ENCODE data around the gene AQP3. TPM values are rescaled to one million over a fixed set of nuclear protein-coding genes. Genes with fewer than 3 reads are reported as not detected.
"Not testable (repeated sequence)": the region's sequence is repeated elsewhere in the genome, so short reads cannot be mapped to it uniquely, and the experiment has no call there.

Gene AQP3
- total RNA-seq, 2 experiments from 2014 or later: 2.3 to 2.9 TPM

GRCh38 chr9:33418090-33418489 is 29.3 kb downstream of the AQP3 start:
- no peaks in the 10 kb centered on the region for H3K36me3 Mint-ChIP-seq
- DNase-seq: no peak
- peaks cover 36% of the 10 kb centered on the region for H3K4me1 Mint-ChIP-seq
- H3K27ac Mint-ChIP-seq: no peak overlapping the region
- H3K9me3 Mint-ChIP-seq: no peaks in the 10 kb centered on the region
- H3K4me3 Mint-ChIP-seq: no peak overlapping the region
- H3K27me3 Mint-ChIP-seq: no peaks in the 10 kb centered on the region

- Mint-ChIP-seq H3K36me3 (no peaks in the 10 kb centered on the region), H3K27ac (peak overlapping the region; percentile 59), H3K4me1 (peaks cover 36% of the 10 kb centered on the region), H3K9me3 (no peaks in the 10 kb centered on the region), H3K27me3 (no peaks in the 10 kb centered on the region), H3K4me3 (no peak overlapping the region)
- peak; percentile 10 for DNase-seq
Measured at GRCh38 chr9:33416996-33417395, 30.4 kb downstream of the AQP3 start.

- H3K4me3 Mint-ChIP-seq: peak overlapping the region; percentile 51
- no peaks in the 10 kb centered on the region for H3K36me3 Mint-ChIP-seq
- peaks cover 36% of the 10 kb centered on the region for H3K4me1 Mint-ChIP-seq
- DNase-seq: peak; percentile 87
- peak overlapping the region; percentile 80 for H3K27ac Mint-ChIP-seq
- H3K27me3 Mint-ChIP-seq: no peaks in the 10 kb centered on the region
- no peaks in the 10 kb centered on the region for H3K9me3 Mint-ChIP-seq
Measured at GRCh38 chr9:33415501-33416038, 31.8 kb downstream of the AQP3 start.

- Mint-ChIP-seq H3K36me3 (no peaks in the 10 kb centered on the region), H3K9me3 (no peaks in the 10 kb centered on the region), H3K4me1 (peaks cover 36% of the 10 kb centered on the region), H3K27me3 (no peaks in the 10 kb centered on the region), H3K27ac (peak overlapping the region; percentile 80), H3K4me3 (peak overlapping the region; percentile 51)
- no peak for DNase-seq
Measured at GRCh38 chr9:33414889-33415500, 32.4 kb downstream of the AQP3 start.

- DNase-seq: no peak
- H3K4me3 Mint-ChIP-seq: no peak overlapping the region
- no peaks in the 10 kb centered on the region for H3K27me3 Mint-ChIP-seq
- peaks cover 36% of the 10 kb centered on the region for H3K4me1 Mint-ChIP-seq
- no peaks in the 10 kb centered on the region for H3K9me3 Mint-ChIP-seq
- no peak overlapping the region for H3K27ac Mint-ChIP-seq
- no peaks in the 10 kb centered on the region for H3K36me3 Mint-ChIP-seq
Measured at GRCh38 chr9:33414268-33414667, 33.1 kb downstream of the AQP3 start.

GRCh38 chr9:33408087-33408486 is 39.3 kb downstream of the AQP3 start:
- Mint-ChIP-seq H3K27ac (no peak overlapping the region), H3K4me3 (no peak overlapping the region), H3K4me1 (no peaks in the 10 kb centered on the region), H3K27me3 (no peaks in the 10 kb centered on the region), H3K36me3 (no peaks in the 10 kb centered on the region), H3K9me3 (no peaks in the 10 kb centered on the region)
- DNase-seq: no peak

GRCh38 chr9:33407061-33407460 is 40.3 kb downstream of the AQP3 start:
- DNase-seq: no peak
- Mint-ChIP-seq H3K4me1 (no peaks in the 10 kb centered on the region), H3K4me3 (no peak overlapping the region), H3K27ac (no peak overlapping the region), H3K9me3 (no peaks in the 10 kb centered on the region), H3K36me3 (no peaks in the 10 kb centered on the region), H3K27me3 (no peaks in the 10 kb centered on the region)

- no peak for DNase-seq
- H3K27ac Mint-ChIP-seq: no peak overlapping the region
- no peak overlapping the region for H3K4me3 Mint-ChIP-seq
- H3K9me3 Mint-ChIP-seq: no peaks in the 10 kb centered on the region
- H3K36me3 Mint-ChIP-seq: no peaks in the 10 kb centered on the region
- no peaks in the 10 kb centered on the region for H3K27me3 Mint-ChIP-seq
- no peaks in the 10 kb centered on the region for H3K4me1 Mint-ChIP-seq
Measured at GRCh38 chr9:33404788-33405362, 42.5 kb downstream of the AQP3 start.

GRCh38 chr9:33403941-33404787 is 43.2 kb downstream of the AQP3 start:
- no peak overlapping the region for H3K27ac Mint-ChIP-seq
- H3K27me3 Mint-ChIP-seq: no peaks in the 10 kb centered on the region
- no peaks in the 10 kb centered on the region for H3K9me3 Mint-ChIP-seq
- DNase-seq: no peak
- no peak overlapping the region for H3K4me3 Mint-ChIP-seq
- H3K36me3 Mint-ChIP-seq: no peaks in the 10 kb centered on the region
- H3K4me1 Mint-ChIP-seq: no peaks in the 10 kb centered on the region

- not testable (repeated sequence) for H3K4me3 Mint-ChIP-seq, H3K36me3 Mint-ChIP-seq, H3K9me3 Mint-ChIP-seq, H3K27me3 Mint-ChIP-seq, DNase-seq, H3K27ac Mint-ChIP-seq, H3K4me1 Mint-ChIP-seq
Measured at GRCh38 chr9:33402371-33402770, 45.0 kb downstream of the AQP3 start, which contains the start of gene AQP7. AQP7 (minus strand) TSS chr9:33402568; CDS start chr9:33401262, 1,306 bp downstream.

GRCh38 chr9:33401809-33402208 is 45.6 kb downstream of the AQP3 start:
- H3K4me3 Mint-ChIP-seq, H3K27me3 Mint-ChIP-seq, H3K36me3 Mint-ChIP-seq, H3K4me1 Mint-ChIP-seq, DNase-seq, H3K9me3 Mint-ChIP-seq, H3K27ac Mint-ChIP-seq: not testable (repeated sequence)

- not testable (repeated sequence) for H3K36me3 Mint-ChIP-seq, H3K27ac Mint-ChIP-seq, H3K4me3 Mint-ChIP-seq, H3K9me3 Mint-ChIP-seq, H3K4me1 Mint-ChIP-seq, H3K27me3 Mint-ChIP-seq, DNase-seq
Measured at GRCh38 chr9:33399047-33399446, 48.3 kb downstream of the AQP3 start.

- H3K27ac Mint-ChIP-seq, DNase-seq, H3K4me1 Mint-ChIP-seq: not testable (repeated sequence)
Measured at GRCh38 chr9:33397801-33398200, 49.6 kb downstream of the AQP3 start.

GRCh38 chr9:33395159-33395879 is 52.1 kb downstream of the AQP3 start:
- H3K9me3 Mint-ChIP-seq, H3K4me1 Mint-ChIP-seq, H3K4me3 Mint-ChIP-seq, H3K27ac Mint-ChIP-seq, H3K36me3 Mint-ChIP-seq, DNase-seq, H3K27me3 Mint-ChIP-seq: not testable (repeated sequence)

More at GRCh38 chr9:33397801-33398200, 49.6 kb downstream of the AQP3 start:
- not testable (repeated sequence) for H3K36me3 Mint-ChIP-seq, H3K27me3 Mint-ChIP-seq, H3K4me3 Mint-ChIP-seq, H3K9me3 Mint-ChIP-seq

GRCh38 chr9:33393986-33394385 is 53.4 kb downstream of the AQP3 start:
- H3K4me1 Mint-ChIP-seq, H3K36me3 Mint-ChIP-seq, H3K27me3 Mint-ChIP-seq, H3K4me3 Mint-ChIP-seq, H3K27ac Mint-ChIP-seq, DNase-seq, H3K9me3 Mint-ChIP-seq: not testable (repeated sequence)

Data from activated naive CD8-positive, alpha-beta T cell treated with anti-CD3 and anti-CD28 coated beads for 36 hours (primary cell).